Erythroblast (primary cell): ENCODE data around the gene RCOR3.
"Not testable (repeated sequence)": the region's sequence is repeated elsewhere in the genome, so short reads cannot be mapped to it uniquely, and the experiment has no call there.

Experiments used
- GATA1 ChIP-seq: IDR thresholded peaks from 2 replicates; pipeline ENCODE4 v1.6.1; 2011; ENCODE audit warnings: low read depth, mild to moderate bottlenecking, control low read depth, low read length, moderate library complexity
- POLR2A ChIP-seq: IDR thresholded peaks from 2 replicates; pipeline ENCODE4 v1.6.1; 2011; ENCODE audit warnings: mild to moderate bottlenecking, low read length

DNA sequence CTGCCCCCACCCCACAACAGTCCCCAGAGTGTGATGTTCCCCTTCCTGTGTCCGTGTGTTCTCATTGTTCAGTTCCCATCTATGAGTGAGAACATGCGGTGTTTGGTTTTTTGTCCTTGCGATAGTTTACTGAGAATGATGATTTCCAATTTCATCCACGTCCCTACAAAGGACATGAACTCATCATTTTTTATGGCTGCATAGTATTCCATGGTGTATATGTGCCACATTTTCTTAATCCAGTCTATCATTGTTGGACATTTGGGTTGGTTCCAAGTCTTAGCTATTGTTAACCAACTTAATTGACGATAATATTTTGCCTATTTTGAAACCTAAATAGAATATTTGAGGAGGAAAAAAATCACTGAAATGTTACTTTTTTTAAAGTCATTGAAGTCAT lies 3.9 kb downstream of the RCOR3 start:
- TF ChIP-seq POLR2A, GATA1: not testable (repeated sequence)
